SU-DHL-6 (cell line): ENCODE data around the gene COL24A1.

ENCODE experiments used
- CTCF ChIP-seq: fragments of 200-600 bp; sonication (generic); IDR thresholded peaks from one replicate; pipeline ENCODE4 v1.5.1; 2017; ENCODE audit warnings: antibody characterized with exemption, mild to moderate bottlenecking, low read length, moderate library complexity; ENCODE audit not compliant: insufficient read depth, poor library complexity, severe bottlenecking
- EZH2phosphoT487 ChIP-seq: fragments of 200-600 bp; sonication (generic), shearing (Covaris generic); conservative IDR thresholded peaks from 2 replicates; pipeline ENCODE4 v1.6.1; 2018; ENCODE audit warnings: mild to moderate bottlenecking, antibody characterized with exemption, low read length, moderate library complexity, mixed read lengths

GRCh38 chr1:86201311-86201710 lies 44.7 kb upstream of the COL24A1 start:
- TF ChIP-seq EZH2phosphoT487 (no peak), CTCF (no peak)
